Fibroblast of lung (primary cell): ENCODE results near the gene MAL. TPM values are rescaled to one million over a fixed set of nuclear protein-coding genes. Genes with fewer than 3 reads are reported as not detected.

ENCODE experiments used
- DNase-seq, 2 donors: peaks; one replicate each; pipeline versions ENCODE4 v3.0.0 to v3.0.0-alpha.2; 2010; ENCODE audit warnings: low read depth in 2 of 2
- H2AFZ ChIP-seq: 2 replicates; pipeline ENCODE4 v1.5.1; 2012; ENCODE audit warnings: low read length, control low read depth, inconsistent platforms
- H3K27ac ChIP-seq: 2 replicates; pipeline ENCODE4 v1.5.1; 2011; ENCODE audit warnings: low read length, control low read depth; ENCODE audit not compliant: insufficient read depth
- H3K27me3 ChIP-seq: 2 replicates; pipeline ENCODE4 v1.5.1; 2011; ENCODE audit warnings: mild to moderate bottlenecking, low read length; ENCODE audit not compliant: control insufficient read depth, insufficient read depth
- H3K36me3 ChIP-seq: 2 replicates; pipeline ENCODE4 v1.5.1; 2011; ENCODE audit warnings: low read length; ENCODE audit not compliant: control insufficient read depth, insufficient read depth
- H3K4me1 ChIP-seq: 2 replicates; pipeline ENCODE4 v1.5.1; 2011; ENCODE audit warnings: low read length; ENCODE audit not compliant: control insufficient read depth, insufficient read depth; ENCODE audit errors: extremely low read depth
- H3K4me2 ChIP-seq: 2 replicates; pipeline ENCODE4 v1.5.1; 2011; ENCODE audit warnings: low read length, control low read depth; ENCODE audit not compliant: insufficient read depth; ENCODE audit errors: extremely low read depth
- H3K4me3 ChIP-seq, 4 experiments: fragments of 200-600 bp in 1 of 4; sonication (generic) in 1 of 4; replicated peaks in 1 of 4; 2 replicates each; pipeline ENCODE4 v1.5.1; 2011 to 2016; ENCODE audit warnings: low read length in 4 of 4, low read depth in 3 of 4, mild to moderate bottlenecking in 3 of 4, control low read depth in 2 of 4, inconsistent platforms in 1 of 4, mixed read lengths in 1 of 4; ENCODE audit not compliant: insufficient read depth in 1 of 4; ENCODE audit errors: control extremely low read depth in 1 of 4
- H3K79me2 ChIP-seq: 2 replicates; pipeline ENCODE4 v1.5.1; 2012; ENCODE audit warnings: mild to moderate bottlenecking, low read length, inconsistent platforms; ENCODE audit not compliant: control insufficient read depth, insufficient read depth
- H3K9ac ChIP-seq: 2 replicates; pipeline ENCODE4 v1.5.1; 2011; ENCODE audit warnings: mild to moderate bottlenecking, low read length, control low read depth; ENCODE audit not compliant: insufficient read depth
- H3K9me3 ChIP-seq: 2 replicates; pipeline ENCODE4 v1.5.1; 2012; ENCODE audit warnings: low read depth, low read length; ENCODE audit not compliant: control insufficient read depth, insufficient read depth
- H4K20me1 ChIP-seq: 2 replicates; pipeline ENCODE4 v1.5.1; 2011; ENCODE audit warnings: low read length; ENCODE audit not compliant: control insufficient read depth, insufficient read depth; ENCODE audit errors: extremely low read depth
- CTCF ChIP-seq, 2 donors: IDR thresholded peaks in 1 of 2; conservative IDR thresholded peaks in 1 of 2; 1 replicate in 1 of 2; 2 replicates in 1 of 2; pipeline ENCODE4 v1.5.1; 2011 to 2012; ENCODE audit warnings: low read length in 2 of 2, control low read depth in 1 of 2, inconsistent platforms in 1 of 2, low read depth in 1 of 2, mild to moderate bottlenecking in 1 of 2
- EZH2 ChIP-seq: IDR thresholded peaks from 2 replicates; pipeline ENCODE4 v1.5.1; 2012; ENCODE audit warnings: low read length, control low read depth, mild to moderate bottlenecking; ENCODE audit errors: missing control alignments
- polyA plus RNA-seq, 2 donors: library from polyadenylated mRNA; depleted of rRNA in 1 of 2; stranded (reverse) in 1 of 2; unstranded in 1 of 2; fragments of >200 nt; gene quantifications; 2 replicates each; pipeline ENCODE4 v1.2.1, GENCODE V29; 2011 to 2012; ENCODE audit warnings: missing spikeins in 1 of 2
- total RNA-seq: library from RNA; depleted of rRNA; stranded (reverse); fragments of >200 nt; gene quantifications from 2 replicates; pipeline ENCODE4 v1.2.1, GENCODE V29; 2014

Gene MAL
- total and polyA plus RNA-seq, 2 donors (not counting 1 experiment from before 2014, with no cell fraction given), result not detected

- Histone ChIP-seq H2AFZ (no peak overlapping the region), H3K9me3 (no peaks in the 10 kb centered on the region), H3K9ac (no peak overlapping the region), H3K4me2 (peak overlapping the region; percentile 49), H3K36me3 (no peaks in the 10 kb centered on the region), H3K4me1 (peaks cover 8% of the 10 kb centered on the region), H4K20me1 (no peaks in the 10 kb centered on the region), H3K27ac (no peak overlapping the region), H3K4me3 (peak overlapping the region in 2 of 4 experiments; percentile 15 to 26), H3K79me2 (no peaks in the 10 kb centered on the region), H3K27me3 (peaks cover 3% of the 10 kb centered on the region)
- no peak for TF ChIP-seq EZH2
- TF ChIP-seq CTCF (conservative IDR thresholded peaks at IDR 0.05 in 1 of 2, IDR thresholded peaks at IDR 0.05 in 1 of 2; ENCODE audit: low read depth in 1 of 2, low read length in 2 of 2), result peak in 1 of 2 donors; percentile 1
- peak in 1 of 2 donors; percentile 74 for DNase-seq
These were observed 17.2 kb downstream of the MAL start for GRCh38 chr2:95042472-95043271.

- H3K9ac ChIP-seq, result no peak overlapping the region
- DNase-seq, result peak; percentile 78 to 98
- TF ChIP-seq EZH2 (peak; percentile 5), CTCF (conservative IDR thresholded peaks at IDR 0.05 in 1 of 2, IDR thresholded peaks at IDR 0.05 in 1 of 2; ENCODE audit: low read depth in 1 of 2, low read length in 2 of 2) (no peak)
- no peaks in the 10 kb centered on the region for H3K9me3 ChIP-seq
- H3K36me3 ChIP-seq, result no peaks in the 10 kb centered on the region
- H3K4me1 ChIP-seq, result peaks cover 8% of the 10 kb centered on the region
- no peaks in the 10 kb centered on the region for H4K20me1 ChIP-seq
- H3K4me2 ChIP-seq, result peak overlapping the region; percentile 49
- no peak overlapping the region for H3K27ac ChIP-seq
- peak overlapping the region in 2 of 4 experiments; percentile 15 to 26 for H3K4me3 ChIP-seq
- H3K27me3 ChIP-seq, result peaks cover 3% of the 10 kb centered on the region
- no peak overlapping the region for H2AFZ ChIP-seq
- no peaks in the 10 kb centered on the region for H3K79me2 ChIP-seq
These were observed 18.0 kb downstream of the MAL start for GRCh38 chr2:95043300-95044093.

- H3K27me3 ChIP-seq, result peaks cover 3% of the 10 kb centered on the region
- H3K4me3 ChIP-seq, result no peak overlapping the region
- H4K20me1 ChIP-seq, result no peaks in the 10 kb centered on the region
- H3K4me2 ChIP-seq, result no peak overlapping the region
- no peaks in the 10 kb centered on the region for H3K9me3 ChIP-seq
- no peak for DNase-seq
- TF ChIP-seq EZH2 (no peak), CTCF (conservative IDR thresholded peaks at IDR 0.05 in 1 of 2, IDR thresholded peaks at IDR 0.05 in 1 of 2; ENCODE audit: low read depth in 1 of 2, low read length in 2 of 2) (no peak)
- no peak overlapping the region for H2AFZ ChIP-seq
- no peak overlapping the region for H3K9ac ChIP-seq
- no peak overlapping the region for H3K27ac ChIP-seq
- peaks cover 8% of the 10 kb centered on the region for H3K4me1 ChIP-seq
- H3K36me3 ChIP-seq, result no peaks in the 10 kb centered on the region
- no peaks in the 10 kb centered on the region for H3K79me2 ChIP-seq
These were observed 19.1 kb downstream of the MAL start for GRCh38 chr2:95044601-95045000.
